Measurements from ENCODE around the gene DOCK2. TPM values are rescaled to one million over a fixed set of nuclear protein-coding genes. Genes with fewer than 3 reads are reported as not detected.
"Not testable (repeated sequence)": the region's sequence is repeated elsewhere in the genome, so short reads cannot be mapped to it uniquely, and the experiment has no call there.

Gene DOCK2
- total RNA-seq, 1 experiment from 2014 or later: 3.5 TPM

DNA sequence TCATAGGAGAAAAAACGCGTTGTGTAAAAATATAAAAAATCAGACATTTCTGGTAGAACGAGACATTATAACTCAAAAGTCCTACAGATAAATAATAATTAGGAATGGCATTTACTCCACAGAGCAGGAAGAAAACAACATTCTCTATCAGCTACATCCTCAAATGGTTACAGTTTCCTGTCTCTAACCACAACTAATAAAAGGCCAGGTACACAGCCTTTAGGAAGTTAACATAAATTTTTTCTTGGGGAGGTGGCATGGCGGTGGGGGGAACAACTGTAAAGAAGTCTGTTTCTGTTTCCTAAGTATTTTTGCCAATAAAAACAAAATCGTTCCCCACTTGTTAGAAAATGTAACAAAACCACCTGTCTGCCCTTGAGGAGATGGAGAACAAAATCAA lies 298.7 kb downstream of the DOCK2 start:
- DNase-seq (ENCODE audit: low read depth in 1 of 2, low spot score in 2 of 2): no peak
- H3K27ac ChIP-seq: no peak overlapping the region
- no peaks in the 10 kb centered on the region for H3K9me3 ChIP-seq (replicated peaks)
- no peaks in the 10 kb centered on the region for H3K27me3 ChIP-seq (replicated peaks)
- no peaks in the 10 kb centered on the region for H3K4me1 ChIP-seq (replicated peaks)
- no peak overlapping the region for H3K4me3 ChIP-seq
- H3K36me3 ChIP-seq: no peaks in the 10 kb centered on the region

DNA sequence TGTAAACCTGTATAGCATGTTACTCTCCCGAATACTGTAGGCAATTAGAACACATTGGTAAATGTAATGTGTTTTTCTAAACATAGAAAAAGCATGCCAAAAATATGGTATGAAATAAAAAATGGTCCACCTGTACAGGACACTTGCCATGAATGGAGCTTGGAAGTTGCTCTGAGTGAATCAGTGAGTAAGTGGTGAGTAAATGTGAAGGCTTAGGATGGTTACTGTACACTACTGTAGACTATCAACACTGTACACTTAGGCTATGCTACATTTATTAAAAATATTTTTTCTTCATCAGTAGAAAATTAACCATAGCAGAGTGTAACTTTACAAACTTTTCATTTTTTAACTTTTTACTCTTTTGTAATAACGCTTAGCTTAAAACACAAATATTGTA lies 301.4 kb downstream of the DOCK2 start:
- Histone ChIP-seq H3K4me1 (replicated peaks) (no peaks in the 10 kb centered on the region), H3K36me3 (no peaks in the 10 kb centered on the region), H3K4me3 (no peak overlapping the region), H3K27ac (no peak overlapping the region), H3K9me3 (replicated peaks) (no peaks in the 10 kb centered on the region), H3K27me3 (replicated peaks) (no peaks in the 10 kb centered on the region)
- no peak for DNase-seq (ENCODE audit: low read depth in 1 of 2, low spot score in 2 of 2)

DNA sequence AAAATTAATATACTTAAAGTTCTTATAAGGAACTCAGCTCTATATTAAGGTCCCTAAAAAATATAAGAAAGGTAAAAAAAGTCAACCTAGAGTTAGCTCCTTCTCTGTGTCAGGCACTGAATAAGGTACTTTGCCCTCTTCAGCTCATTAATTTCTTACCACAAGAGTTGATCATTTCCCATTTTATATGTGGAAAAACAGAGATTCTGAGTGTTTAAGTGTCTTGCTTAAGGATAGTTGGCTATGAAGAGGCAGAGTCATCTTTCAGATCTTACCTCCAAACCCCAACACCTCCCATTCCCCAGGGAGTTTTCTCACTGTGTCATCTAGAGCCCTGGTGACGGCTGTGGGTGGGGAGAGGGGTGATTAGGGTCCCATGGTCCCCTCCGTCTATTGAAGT lies 302.7 kb downstream of the DOCK2 start:
- H3K4me3 ChIP-seq: no peak overlapping the region
- no peak for DNase-seq (ENCODE audit: low read depth in 1 of 2, low spot score in 2 of 2)
- no peak overlapping the region for H3K27ac ChIP-seq
- no peaks in the 10 kb centered on the region for H3K27me3 ChIP-seq (replicated peaks)
- no peaks in the 10 kb centered on the region for H3K36me3 ChIP-seq
- no peaks in the 10 kb centered on the region for H3K4me1 ChIP-seq (replicated peaks)
- no peaks in the 10 kb centered on the region for H3K9me3 ChIP-seq (replicated peaks)

GRCh38 chr5:169941542-169941941 lies 304.5 kb downstream of the DOCK2 start:
- DNase-seq (ENCODE audit: low read depth in 1 of 2, low spot score in 2 of 2): no peak
- Histone ChIP-seq H3K36me3 (no peaks in the 10 kb centered on the region), H3K27ac (no peak overlapping the region), H3K4me1 (replicated peaks) (peaks cover 12% of the 10 kb centered on the region), H3K27me3 (replicated peaks) (no peaks in the 10 kb centered on the region), H3K9me3 (replicated peaks) (no peaks in the 10 kb centered on the region), H3K4me3 (no peak overlapping the region)

GRCh38 chr5:169942181-169942580 lies 305.1 kb downstream of the DOCK2 start:
- H3K27ac ChIP-seq: no peak overlapping the region
- DNase-seq (ENCODE audit: low read depth in 1 of 2, low spot score in 2 of 2): no peak
- peaks cover 14% of the 10 kb centered on the region for H3K4me1 ChIP-seq (replicated peaks)
- no peaks in the 10 kb centered on the region for H3K36me3 ChIP-seq
- no peaks in the 10 kb centered on the region for H3K9me3 ChIP-seq (replicated peaks)
- H3K27me3 ChIP-seq (replicated peaks): no peaks in the 10 kb centered on the region
- no peak overlapping the region for H3K4me3 ChIP-seq

GRCh38 chr5:169943026-169943425 lies 306.0 kb downstream of the DOCK2 start:
- DNase-seq (ENCODE audit: low read depth in 1 of 2, low spot score in 2 of 2): no peak

GRCh38 chr5:169944115-169944514 lies 307.0 kb downstream of the DOCK2 start:
- Histone ChIP-seq H3K27ac (no peak overlapping the region), H3K4me1 (replicated peaks) (peaks cover 14% of the 10 kb centered on the region), H3K4me3 (no peak overlapping the region), H3K27me3 (replicated peaks) (no peaks in the 10 kb centered on the region), H3K9me3 (replicated peaks) (no peaks in the 10 kb centered on the region), H3K36me3 (no peaks in the 10 kb centered on the region)
- no peak for DNase-seq (ENCODE audit: low read depth in 1 of 2, low spot score in 2 of 2)

More at GRCh38 chr5:169943026-169943425, 306.0 kb downstream of the DOCK2 start:
- Histone ChIP-seq H3K27ac (no peak overlapping the region), H3K36me3 (no peaks in the 10 kb centered on the region), H3K4me3 (no peak overlapping the region), H3K4me1 (replicated peaks) (peaks cover 14% of the 10 kb centered on the region), H3K9me3 (replicated peaks) (no peaks in the 10 kb centered on the region), H3K27me3 (replicated peaks) (no peaks in the 10 kb centered on the region)

- no peaks in the 10 kb centered on the region for H3K27me3 ChIP-seq (replicated peaks)
- H3K4me1 ChIP-seq (replicated peaks): peaks cover 14% of the 10 kb centered on the region
- H3K9me3 ChIP-seq (replicated peaks): no peaks in the 10 kb centered on the region
- no peaks in the 10 kb centered on the region for H3K36me3 ChIP-seq
- H3K4me3 ChIP-seq: no peak overlapping the region
- peak in 1 of 2 experiments; percentile 19 for DNase-seq (ENCODE audit: low read depth in 1 of 2, low spot score in 2 of 2)
- no peak overlapping the region for H3K27ac ChIP-seq
These were observed 308.0 kb downstream of the DOCK2 start for GRCh38 chr5:169944922-169945680.

DNA sequence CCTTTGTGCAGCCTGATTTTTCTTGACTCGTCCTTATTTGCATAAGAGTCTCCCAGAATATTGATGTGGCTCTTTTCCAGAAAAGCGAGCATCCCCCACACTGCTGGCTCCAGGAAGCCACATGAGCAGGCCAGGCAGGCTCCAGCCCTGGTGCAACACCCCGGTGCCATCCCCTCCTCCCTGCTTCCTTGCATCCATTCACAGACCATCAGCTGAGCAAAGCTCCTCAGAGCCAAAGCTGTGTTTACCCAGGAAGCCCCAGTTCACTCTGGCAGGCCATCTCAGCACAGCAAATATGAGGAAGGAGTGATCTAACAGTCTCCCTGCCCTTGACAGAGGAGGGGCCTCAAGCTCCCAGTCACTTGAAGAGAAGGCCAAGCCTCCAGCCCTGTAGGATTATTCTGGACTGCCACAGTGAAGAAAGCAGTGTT lies 308.8 kb downstream of the DOCK2 start:
- DNase-seq (ENCODE audit: low read depth in 1 of 2, low spot score in 2 of 2): peak; percentile 56 to 61
- H3K27ac ChIP-seq: no peak overlapping the region; the same call in 1 of the 2 replicates
- no peaks in the 10 kb centered on the region for H3K27me3 ChIP-seq (replicated peaks)
- peaks cover 14% of the 10 kb centered on the region for H3K4me1 ChIP-seq (replicated peaks)
- H3K36me3 ChIP-seq: no peaks in the 10 kb centered on the region
- H3K9me3 ChIP-seq (replicated peaks): no peaks in the 10 kb centered on the region
- H3K4me3 ChIP-seq: no peak overlapping the region

GRCh38 chr5:169946743-169947295 lies 309.7 kb downstream of the DOCK2 start:
- Histone ChIP-seq H3K27ac (no peak overlapping the region), H3K27me3 (replicated peaks) (no peaks in the 10 kb centered on the region), H3K36me3 (no peaks in the 10 kb centered on the region), H3K4me1 (replicated peaks) (peaks cover 14% of the 10 kb centered on the region), H3K4me3 (no peak overlapping the region), H3K9me3 (replicated peaks) (no peaks in the 10 kb centered on the region)
- DNase-seq (ENCODE audit: low read depth in 1 of 2, low spot score in 2 of 2): no peak

- Histone ChIP-seq H3K36me3 (no peaks in the 10 kb centered on the region), H3K4me3 (no peak overlapping the region), H3K27ac (no peak overlapping the region), H3K9me3 (replicated peaks) (no peaks in the 10 kb centered on the region), H3K27me3 (replicated peaks) (no peaks in the 10 kb centered on the region), H3K4me1 (replicated peaks) (peaks cover 22% of the 10 kb centered on the region)
- DNase-seq (ENCODE audit: low read depth in 1 of 2, low spot score in 2 of 2): no peak
These were observed 313.3 kb downstream of the DOCK2 start for GRCh38 chr5:169950333-169950732.

DNA sequence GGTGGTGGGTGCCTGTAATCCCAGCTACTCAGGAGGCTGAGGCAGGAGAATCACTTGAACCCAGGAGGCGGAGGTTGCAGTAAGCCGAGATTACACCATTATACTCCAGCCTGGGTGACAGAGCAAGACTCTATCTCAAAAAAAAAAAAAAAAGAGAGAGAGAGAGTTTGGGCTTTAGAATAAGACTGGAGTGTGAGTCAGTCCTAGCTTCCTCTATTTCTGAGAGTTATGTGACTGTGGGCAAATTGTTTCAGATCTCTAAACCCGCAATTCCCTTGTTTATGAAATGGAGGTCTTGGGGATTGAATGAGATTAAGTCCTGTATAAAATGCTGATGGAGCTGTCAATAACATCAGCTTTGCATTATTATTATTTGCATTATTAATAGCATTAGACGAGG lies 316.1 kb downstream of the DOCK2 start:
- not testable (repeated sequence) for H3K4me1 ChIP-seq (replicated peaks); H3K36me3 ChIP-seq; H3K27ac ChIP-seq; H3K9me3 ChIP-seq (replicated peaks); H3K27me3 ChIP-seq (replicated peaks); H3K4me3 ChIP-seq
- DNase-seq (ENCODE audit: low read depth in 1 of 2, low spot score in 2 of 2): peak in 1 of 2 experiments; percentile 47

- H3K36me3 ChIP-seq: no peaks in the 10 kb centered on the region
- no peak overlapping the region for H3K27ac ChIP-seq
- no peak for DNase-seq (ENCODE audit: low read depth in 1 of 2, low spot score in 2 of 2)
- H3K4me3 ChIP-seq: no peak overlapping the region
- peaks cover 8% of the 10 kb centered on the region for H3K4me1 ChIP-seq (replicated peaks)
- no peaks in the 10 kb centered on the region for H3K27me3 ChIP-seq (replicated peaks)
- H3K9me3 ChIP-seq (replicated peaks): no peaks in the 10 kb centered on the region
These were observed 317.7 kb downstream of the DOCK2 start for GRCh38 chr5:169954786-169955185.

GRCh38 chr5:169956126-169956525 lies 319.1 kb downstream of the DOCK2 start:
- no peak for DNase-seq (ENCODE audit: low read depth in 1 of 2, low spot score in 2 of 2)
- H3K9me3 ChIP-seq (replicated peaks): no peaks in the 10 kb centered on the region
- no peak overlapping the region for H3K27ac ChIP-seq
- peaks cover 8% of the 10 kb centered on the region for H3K4me1 ChIP-seq (replicated peaks)
- H3K36me3 ChIP-seq: no peaks in the 10 kb centered on the region
- no peak overlapping the region for H3K4me3 ChIP-seq
- no peaks in the 10 kb centered on the region for H3K27me3 ChIP-seq (replicated peaks)
